SU-DHL-6 (cell line): ENCODE results near the gene CLDN6.

Source experiments
- H2AFZ ChIP-seq: fragments of 200-600 bp; sonication (generic); 2 replicates; pipeline ENCODE4 v1.6.1; 2014; ENCODE audit warnings: low read depth, mild to moderate bottlenecking, moderate library complexity, mixed read lengths, antibody characterized with exemption, low read length; ENCODE audit not compliant: severe bottlenecking
- H3F3A ChIP-seq: fragments of 200-600 bp; shearing (Covaris generic); 2 replicates; pipeline ENCODE4 v1.6.0; 2016; ENCODE audit warnings: antibody characterized with exemption, mild to moderate bottlenecking; ENCODE audit not compliant: insufficient read depth
- H3K27ac ChIP-seq: fragments of 200-600 bp; sonication (generic); 2 replicates; pipeline ENCODE4 v1.5.1; 2016; ENCODE audit warnings: low read depth, mild to moderate bottlenecking, low read length, moderate library complexity, mixed read lengths
- H3K27me3 ChIP-seq: fragments of 200-600 bp; sonication (generic), shearing (Covaris generic); 2 replicates; pipeline ENCODE4 v1.6.0; 2014; ENCODE audit warnings: mild to moderate bottlenecking, low read length
- H3K36me3 ChIP-seq: fragments of 200-600 bp; sonication (generic); 2 replicates; pipeline ENCODE4 v1.6.1; 2014; ENCODE audit warnings: mild to moderate bottlenecking, low read length, mixed read lengths
- H3K4me2 ChIP-seq: fragments of 300-600, 200-600 bp; shearing (Covaris generic), sonication (generic); 2 replicates; pipeline ENCODE4 v1.6.0; 2014; ENCODE audit warnings: low read length, low read depth, mild to moderate bottlenecking; ENCODE audit not compliant: poor library complexity, severe bottlenecking
- H3K4me3 ChIP-seq: fragments of 200-600 bp; sonication (generic); 2 replicates; pipeline ENCODE4 v1.5.1; 2014; ENCODE audit warnings: antibody characterized with exemption, low read length, mild to moderate bottlenecking, mixed read lengths; ENCODE audit not compliant: insufficient read depth, poor library complexity, severe bottlenecking
- H3K79me2 ChIP-seq: fragments of 200-600 bp; sonication (generic); 2 replicates; pipeline ENCODE4 v1.6.1; 2014; ENCODE audit warnings: mild to moderate bottlenecking, low read length, moderate library complexity; ENCODE audit not compliant: insufficient read depth
- H3K9ac ChIP-seq: fragments of 200-600 bp; sonication (generic); 2 replicates; pipeline ENCODE4 v1.7.0; 2014; ENCODE audit warnings: mild to moderate bottlenecking, low read length
- H3K9me2 ChIP-seq: fragments of 200-600 bp; sonication (generic); replicated peaks from 2 replicates; pipeline ENCODE4 v1.6.1; 2014; ENCODE audit warnings: low read length; ENCODE audit not compliant: insufficient read depth
- H3K9me3 ChIP-seq: fragments of 200-600 bp; sonication (generic); 2 replicates; pipeline ENCODE4 v1.6.1; 2014; ENCODE audit warnings: low read length, mixed read lengths; ENCODE audit not compliant: insufficient read depth
- H4K20me1 ChIP-seq: fragments of 200-600 bp; sonication (generic); 2 replicates; pipeline ENCODE4 v1.6.1; 2014; ENCODE audit warnings: low read depth, mild to moderate bottlenecking, antibody characterized with exemption, low read length, moderate library complexity, mixed read lengths
- EZH2phosphoT487 ChIP-seq: fragments of 200-600 bp; sonication (generic), shearing (Covaris generic); conservative IDR thresholded peaks from 2 replicates; pipeline ENCODE4 v1.6.1; 2018; ENCODE audit warnings: mild to moderate bottlenecking, antibody characterized with exemption, low read length, moderate library complexity, mixed read lengths
- TF ChIP-seq, protein P1 (sequence below): fragments of 200-600 bp; sonication (generic); IDR thresholded peaks from one replicate; pipeline ENCODE4 v1.5.1; 2017; ENCODE audit warnings: antibody characterized with exemption, mild to moderate bottlenecking, low read length, moderate library complexity; ENCODE audit not compliant: insufficient read depth, poor library complexity, severe bottlenecking

Gene CLDN6

GRCh38 chr16:3001316-3001715 is 16.7 kb downstream of the CLDN6 start:
- H3K79me2 ChIP-seq = no peaks in the 10 kb centered on the region

GRCh38 chr16:3000540-3000939 is 17.4 kb downstream of the CLDN6 start:
- H3K27me3 ChIP-seq = no peaks in the 10 kb centered on the region
- H3K9me2 ChIP-seq = no peaks in the 10 kb centered on the region
- TF ChIP-seq EZH2phosphoT487 = no peak
- TF ChIP-seq, protein P1, sequence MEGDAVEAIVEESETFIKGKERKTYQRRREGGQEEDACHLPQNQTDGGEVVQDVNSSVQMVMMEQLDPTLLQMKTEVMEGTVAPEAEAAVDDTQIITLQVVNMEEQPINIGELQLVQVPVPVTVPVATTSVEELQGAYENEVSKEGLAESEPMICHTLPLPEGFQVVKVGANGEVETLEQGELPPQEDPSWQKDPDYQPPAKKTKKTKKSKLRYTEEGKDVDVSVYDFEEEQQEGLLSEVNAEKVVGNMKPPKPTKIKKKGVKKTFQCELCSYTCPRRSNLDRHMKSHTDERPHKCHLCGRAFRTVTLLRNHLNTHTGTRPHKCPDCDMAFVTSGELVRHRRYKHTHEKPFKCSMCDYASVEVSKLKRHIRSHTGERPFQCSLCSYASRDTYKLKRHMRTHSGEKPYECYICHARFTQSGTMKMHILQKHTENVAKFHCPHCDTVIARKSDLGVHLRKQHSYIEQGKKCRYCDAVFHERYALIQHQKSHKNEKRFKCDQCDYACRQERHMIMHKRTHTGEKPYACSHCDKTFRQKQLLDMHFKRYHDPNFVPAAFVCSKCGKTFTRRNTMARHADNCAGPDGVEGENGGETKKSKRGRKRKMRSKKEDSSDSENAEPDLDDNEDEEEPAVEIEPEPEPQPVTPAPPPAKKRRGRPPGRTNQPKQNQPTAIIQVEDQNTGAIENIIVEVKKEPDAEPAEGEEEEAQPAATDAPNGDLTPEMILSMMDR = no peak
- H3K9me3 ChIP-seq = no peaks in the 10 kb centered on the region
- no peaks in the 10 kb centered on the region for H3F3A ChIP-seq
- no peak overlapping the region for H3K4me3 ChIP-seq
- no peak overlapping the region for H3K4me2 ChIP-seq
- no peaks in the 10 kb centered on the region for H3K36me3 ChIP-seq
- H2AFZ ChIP-seq = no peak overlapping the region
- H3K9ac ChIP-seq = no peak overlapping the region
- H3K79me2 ChIP-seq = no peaks in the 10 kb centered on the region
- no peaks in the 10 kb centered on the region for H4K20me1 ChIP-seq
- H3K27ac ChIP-seq = no peak overlapping the region

More at GRCh38 chr16:3001316-3001715, 16.7 kb downstream of the CLDN6 start:
- Histone ChIP-seq H4K20me1 (no peaks in the 10 kb centered on the region), H3K9me3 (no peaks in the 10 kb centered on the region), H3K27me3 (no peaks in the 10 kb centered on the region), H3K4me2 (no peak overlapping the region), H3K9ac (no peak overlapping the region), H2AFZ (no peak overlapping the region), H3K27ac (no peak overlapping the region), H3K36me3 (no peaks in the 10 kb centered on the region), H3F3A (no peaks in the 10 kb centered on the region), H3K4me3 (no peak overlapping the region), H3K9me2 (no peaks in the 10 kb centered on the region)
- TF ChIP-seq, protein P1 = no peak
- TF ChIP-seq EZH2phosphoT487 = no peak

DNA sequence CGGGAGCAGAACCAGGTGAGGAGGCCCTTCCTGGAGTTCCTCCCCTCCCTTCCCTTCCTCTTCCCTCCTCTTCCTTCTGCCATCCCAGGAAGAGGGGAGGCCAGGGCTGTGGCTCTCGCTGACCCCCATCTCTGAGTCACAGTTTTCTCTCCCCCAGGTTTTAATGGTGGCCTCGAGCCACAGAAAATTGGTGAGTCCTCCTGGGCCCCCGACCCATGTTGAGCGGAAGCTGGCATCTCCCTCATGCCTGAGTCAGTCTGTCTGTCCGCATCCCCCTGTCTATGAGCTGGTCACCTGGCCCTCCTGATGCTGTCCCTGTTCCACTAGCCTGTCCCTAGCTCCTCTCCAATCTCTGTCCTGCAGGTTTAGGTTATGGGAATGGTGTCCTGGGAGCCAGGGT is 18.1 kb downstream of the CLDN6 start:
- no peaks in the 10 kb centered on the region for H3K9me2 ChIP-seq
- H3K9me3 ChIP-seq = no peaks in the 10 kb centered on the region
- H3K79me2 ChIP-seq = no peaks in the 10 kb centered on the region
- H3K27me3 ChIP-seq = no peaks in the 10 kb centered on the region
- H3K4me3 ChIP-seq = no peak overlapping the region
- H3K9ac ChIP-seq = no peak overlapping the region
- H3K36me3 ChIP-seq = no peaks in the 10 kb centered on the region
- H3K27ac ChIP-seq = no peak overlapping the region
- H4K20me1 ChIP-seq = no peaks in the 10 kb centered on the region
- no peak for TF ChIP-seq EZH2phosphoT487
- TF ChIP-seq, protein P1 = no peak
- H3F3A ChIP-seq = no peaks in the 10 kb centered on the region
- H3K4me2 ChIP-seq = no peak overlapping the region
- H2AFZ ChIP-seq = no peak overlapping the region

GRCh38 chr16:2996298-2996697 is 21.7 kb downstream of the CLDN6 start:
- H3K27me3 ChIP-seq = no peaks in the 10 kb centered on the region
- H2AFZ ChIP-seq = no peak overlapping the region
- TF ChIP-seq EZH2phosphoT487 = no peak
- TF ChIP-seq, protein P1 = no peak
- H3K79me2 ChIP-seq = no peaks in the 10 kb centered on the region
- no peak overlapping the region for H3K4me3 ChIP-seq
- H4K20me1 ChIP-seq = no peaks in the 10 kb centered on the region
- no peak overlapping the region for H3K27ac ChIP-seq
- no peaks in the 10 kb centered on the region for H3F3A ChIP-seq
- H3K4me2 ChIP-seq = no peak overlapping the region
- H3K36me3 ChIP-seq = no peaks in the 10 kb centered on the region
- H3K9ac ChIP-seq = no peak overlapping the region
- no peaks in the 10 kb centered on the region for H3K9me3 ChIP-seq
- H3K9me2 ChIP-seq = no peaks in the 10 kb centered on the region
